GM23248 (cell line): ENCODE results near the gene ROBO2.

Experiments used
- EZH2 ChIP-seq: fragments of 200-600 bp; sonication (generic); IDR thresholded peaks from 2 replicates; pipeline ENCODE4 v1.6.1; 2018; ENCODE audit warnings: antibody characterized with exemption, mild to moderate bottlenecking; ENCODE audit not compliant: insufficient read depth, poor library complexity, severe bottlenecking
- EZH2phosphoT487 ChIP-seq: fragments of 200-600 bp; sonication (generic); IDR thresholded peaks from 2 replicates; pipeline ENCODE4 v1.6.1; 2018; ENCODE audit warnings: antibody characterized with exemption, moderate library complexity, mild to moderate bottlenecking, low read depth; ENCODE audit not compliant: insufficient read depth

- TF ChIP-seq EZH2 (no peak), EZH2phosphoT487 (no peak)
Measured at GRCh38 chr3:77045686-77046085, 5.8 kb downstream of the ROBO2 start.
